A673 (cell line): ENCODE results near the gene MEP1A.

Experiments used
- EZH2 ChIP-seq: fragments of 200-600 bp; sonication (generic); IDR thresholded peaks from 2 replicates; pipeline ENCODE4 v1.6.1; 2017; ENCODE audit warnings: borderline replicate concordance, low read depth, mild to moderate bottlenecking, mixed read lengths, antibody characterized with exemption, low read length; ENCODE audit not compliant: poor library complexity, severe bottlenecking
- TF ChIP-seq, protein P1 (sequence below): fragments of 300-800, 200-600 bp; sonication (generic); conservative IDR thresholded peaks from 2 replicates; pipeline ENCODE4 v1.5.1; 2017; ENCODE audit warnings: low read depth, mild to moderate bottlenecking, antibody characterized with exemption, low read length, moderate library complexity, mixed read lengths

DNA sequence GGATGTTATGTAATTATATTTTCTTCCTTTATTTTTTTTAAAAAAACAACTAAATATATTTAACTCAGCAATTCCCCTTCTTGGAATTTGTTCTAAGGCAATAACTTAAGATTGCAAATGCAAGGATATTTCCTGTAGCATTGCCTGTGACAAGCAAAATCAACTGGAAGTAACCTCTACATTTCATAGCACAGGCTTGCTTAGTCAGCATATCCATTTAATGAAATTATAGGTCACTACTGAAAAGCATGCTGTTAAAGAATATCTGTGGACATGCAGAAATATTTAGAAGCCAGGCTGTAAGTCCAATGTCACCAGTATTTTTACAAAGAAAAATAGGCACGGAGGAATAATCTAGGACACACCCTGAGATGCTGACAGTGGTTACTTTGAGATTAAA lies 8.7 kb upstream of the MEP1A start:
- TF ChIP-seq, protein P1, sequence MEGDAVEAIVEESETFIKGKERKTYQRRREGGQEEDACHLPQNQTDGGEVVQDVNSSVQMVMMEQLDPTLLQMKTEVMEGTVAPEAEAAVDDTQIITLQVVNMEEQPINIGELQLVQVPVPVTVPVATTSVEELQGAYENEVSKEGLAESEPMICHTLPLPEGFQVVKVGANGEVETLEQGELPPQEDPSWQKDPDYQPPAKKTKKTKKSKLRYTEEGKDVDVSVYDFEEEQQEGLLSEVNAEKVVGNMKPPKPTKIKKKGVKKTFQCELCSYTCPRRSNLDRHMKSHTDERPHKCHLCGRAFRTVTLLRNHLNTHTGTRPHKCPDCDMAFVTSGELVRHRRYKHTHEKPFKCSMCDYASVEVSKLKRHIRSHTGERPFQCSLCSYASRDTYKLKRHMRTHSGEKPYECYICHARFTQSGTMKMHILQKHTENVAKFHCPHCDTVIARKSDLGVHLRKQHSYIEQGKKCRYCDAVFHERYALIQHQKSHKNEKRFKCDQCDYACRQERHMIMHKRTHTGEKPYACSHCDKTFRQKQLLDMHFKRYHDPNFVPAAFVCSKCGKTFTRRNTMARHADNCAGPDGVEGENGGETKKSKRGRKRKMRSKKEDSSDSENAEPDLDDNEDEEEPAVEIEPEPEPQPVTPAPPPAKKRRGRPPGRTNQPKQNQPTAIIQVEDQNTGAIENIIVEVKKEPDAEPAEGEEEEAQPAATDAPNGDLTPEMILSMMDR: no peak
- TF ChIP-seq EZH2: no peak
